GM21723 (cell line): Measurements from ENCODE around the gene CCDC15.

Source experiments
- ATAC-seq: cut with Tn5 transposase; IDR thresholded peaks from one replicate; pipeline ENCODE4 v1.9.1; 2021; ENCODE audit warnings: mild to moderate bottlenecking, moderate library complexity; ENCODE audit not compliant: unreplicated experiment

CCDC15 gene

GRCh38 chr11:125062931-125063428 is 109.0 kb downstream of the CCDC15 start, which contains the start of gene SLC37A2:
TSS of gene SLC37A2 (plus strand) at chr11:125063305. CDS start at chr11:125063368, 63 bp downstream.
- peak; percentile 93 for ATAC-seq

- ATAC-seq, result peak; percentile 14
Observed at GRCh38 chr11:125063429-125064043, 109.5 kb downstream of the CCDC15 start.

- no peak for ATAC-seq
Observed at GRCh38 chr11:125064070-125064469, 110.1 kb downstream of the CCDC15 start.

GRCh38 chr11:125068368-125068767 is 114.4 kb downstream of the CCDC15 start:
- ATAC-seq, result no peak

- ATAC-seq, result no peak
Observed at GRCh38 chr11:125069008-125069407, 115.0 kb downstream of the CCDC15 start.

GRCh38 chr11:125069796-125070195 is 115.8 kb downstream of the CCDC15 start:
- no peak for ATAC-seq

GRCh38 chr11:125070699-125071254 is 116.8 kb downstream of the CCDC15 start:
- peak; percentile 71 for ATAC-seq

GRCh38 chr11:125071435-125071834 is 117.4 kb downstream of the CCDC15 start:
- ATAC-seq, result no peak

GRCh38 chr11:125071846-125072217 is 117.8 kb downstream of the CCDC15 start:
- no peak for ATAC-seq

GRCh38 chr11:125072218-125072960 is 118.4 kb downstream of the CCDC15 start:
- ATAC-seq, result peak; percentile 87

GRCh38 chr11:125072961-125073590 is 119.1 kb downstream of the CCDC15 start:
- ATAC-seq, result no peak

- ATAC-seq, result no peak
Observed at GRCh38 chr11:125073616-125074483, 119.8 kb downstream of the CCDC15 start.

GRCh38 chr11:125074511-125075241 is 120.7 kb downstream of the CCDC15 start:
- no peak for ATAC-seq

GRCh38 chr11:125075242-125075625 is 121.2 kb downstream of the CCDC15 start:
- no peak for ATAC-seq

- no peak for ATAC-seq
Observed at GRCh38 chr11:125075900-125076317, 121.9 kb downstream of the CCDC15 start.

GRCh38 chr11:125076378-125076945 is 122.5 kb downstream of the CCDC15 start:
- no peak for ATAC-seq

GRCh38 chr11:125078016-125078415 is 124.0 kb downstream of the CCDC15 start:
- no peak for ATAC-seq

- no peak for ATAC-seq
Observed at GRCh38 chr11:125078516-125079140, 124.6 kb downstream of the CCDC15 start.
